GM19240 (cell line): ENCODE measurements around the gene CFP.
A peak's percentile ranks its signal among the peaks of the same experiment; 100 is the strongest.

Experiments used
- DNase-seq: peaks from one replicate; pipeline ENCODE4 v3.0.0; 2011; ENCODE audit warnings: low spot score; ENCODE audit not compliant: insufficient read length

CFP gene

GRCh38 chrX:47638816-47639215, 9.1 kb upstream of the CFP start:
- DNase-seq: no peak

- DNase-seq: no peak
Measured at GRCh38 chrX:47637546-47638195, 7.9 kb upstream of the CFP start.

- DNase-seq: no peak
Measured at GRCh38 chrX:47634871-47635575, 5.3 kb upstream of the CFP start.

GRCh38 chrX:47633689-47634590, 4.2 kb upstream of the CFP start:
- DNase-seq: no peak

GRCh38 chrX:47632666-47633065, 2.9 kb upstream of the CFP start:
- no peak for DNase-seq

- no peak for DNase-seq
Measured at GRCh38 chrX:47631676-47632075, 1.9 kb upstream of the CFP start.

DNA sequence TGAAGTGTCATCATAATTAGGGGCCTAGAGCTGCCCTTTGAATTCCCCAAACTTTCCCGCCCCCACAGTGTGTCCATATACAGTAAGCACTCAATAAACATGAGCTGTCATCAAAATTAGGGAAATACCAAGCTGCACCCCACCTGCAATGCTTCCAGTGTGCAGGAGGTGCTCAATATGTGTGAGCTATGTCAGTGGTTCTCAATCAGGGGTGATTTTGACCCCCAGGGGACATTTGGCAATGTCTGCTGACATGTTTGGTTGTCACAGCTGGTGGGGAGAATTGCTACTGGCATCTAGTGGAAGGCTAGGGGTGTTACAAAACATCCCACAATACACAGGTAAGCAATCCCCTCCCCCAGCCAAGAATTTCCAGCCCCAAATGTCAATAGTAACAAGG, 748 bp downstream of the CFP start:
- DNase-seq: no peak

DNA sequence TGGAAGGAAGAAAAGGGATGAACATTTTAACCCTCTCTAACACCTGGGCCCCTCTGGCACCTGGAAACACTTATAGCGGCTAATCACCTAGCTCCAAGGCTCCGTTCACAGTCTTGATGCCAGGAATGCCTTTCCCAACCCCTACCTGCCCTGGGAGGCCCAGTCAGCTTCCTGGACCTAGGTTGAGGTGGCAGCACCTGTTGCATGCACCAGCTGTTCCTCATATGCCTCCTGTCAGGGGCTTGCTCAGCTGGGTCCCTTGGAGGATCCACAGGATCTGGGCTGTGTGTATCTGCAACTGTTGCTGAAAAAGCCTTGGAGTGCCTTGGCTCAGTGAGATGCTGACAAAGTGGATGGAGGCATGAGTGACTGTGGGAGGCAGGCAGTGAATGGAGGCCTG, 4.4 kb downstream of the CFP start:
- DNase-seq: no peak

DNA sequence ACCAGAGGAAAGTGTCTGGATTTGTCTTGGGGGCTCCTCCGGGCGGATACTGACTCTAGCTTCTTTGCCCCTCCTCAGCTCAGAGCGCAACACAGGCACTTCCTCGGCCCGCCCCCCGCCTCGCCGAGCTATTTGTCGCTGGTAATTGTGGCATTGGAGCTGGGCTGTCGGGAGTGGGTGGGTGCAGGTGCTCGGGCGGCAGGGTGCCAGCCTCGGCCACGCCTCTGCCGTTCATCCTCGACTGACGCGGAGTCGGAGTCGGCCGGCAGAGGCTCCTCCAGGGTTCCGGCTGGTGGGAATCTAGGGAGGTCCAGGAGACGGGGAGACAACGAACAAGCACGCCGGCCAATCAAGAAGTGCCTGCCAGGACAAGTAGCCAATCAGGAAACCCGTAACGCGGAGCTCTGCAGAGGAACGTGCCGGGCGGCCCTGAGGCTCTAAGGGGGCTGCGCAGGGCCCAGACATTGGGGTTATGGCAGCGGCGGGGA, 6.1 kb downstream of the CFP start:
- no peak for DNase-seq

- no peak for DNase-seq
Measured at GRCh38 chrX:47621851-47622250, 7.9 kb downstream of the CFP start.

DNA sequence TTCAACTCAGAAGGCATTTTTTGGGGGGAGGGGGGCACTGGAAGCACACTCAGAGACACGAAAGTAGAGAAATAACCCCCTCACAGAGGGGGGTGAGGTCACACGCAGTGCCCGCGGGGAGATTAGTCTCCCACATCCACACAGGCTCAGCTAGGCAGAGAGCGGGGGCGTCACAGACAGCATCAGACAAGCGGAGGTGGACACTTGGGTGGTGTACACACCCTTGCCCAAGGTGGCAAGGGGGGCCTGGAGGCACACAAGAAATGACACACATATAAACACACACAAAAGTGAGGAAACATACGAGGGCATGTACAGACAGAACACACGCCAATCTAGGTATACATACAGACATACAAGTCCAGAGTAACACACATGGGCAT, 9.4 kb downstream of the CFP start:
- DNase-seq: no peak

- peak; percentile 76 for DNase-seq
Measured at GRCh38 chrX:47619486-47620302, 10.0 kb downstream of the CFP start, which contains the start of gene SYN1. SYN1 (minus strand) TSS chrX:47619857; CDS start chrX:47619728, 129 bp downstream.

DNA sequence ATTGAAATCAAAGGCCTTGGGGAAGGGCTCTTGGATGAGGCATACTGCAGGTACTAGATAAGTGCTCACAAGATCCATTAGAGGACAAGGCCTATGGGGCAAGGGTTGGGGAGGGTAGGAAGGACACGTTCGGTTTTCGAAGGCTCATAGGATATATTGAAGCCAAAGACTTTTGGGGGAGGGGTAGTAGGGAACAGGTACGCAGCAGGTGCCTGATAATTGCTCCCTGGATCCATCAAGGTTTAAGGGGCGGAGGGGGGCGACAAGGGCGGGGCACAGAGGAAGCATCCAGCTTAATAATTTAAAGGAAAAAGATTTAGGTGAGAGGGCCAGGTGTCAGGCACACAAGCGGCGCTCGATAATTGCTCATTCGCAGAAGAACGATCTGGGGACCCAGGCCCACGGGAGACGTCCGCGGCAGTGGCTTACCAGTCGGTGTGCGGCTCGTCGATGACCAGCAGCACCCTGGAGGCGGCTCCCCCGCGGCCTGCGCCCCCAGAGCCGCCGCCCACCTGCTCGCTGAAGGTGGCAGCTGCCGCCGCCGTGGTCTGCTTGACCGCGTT, 10.7 kb downstream of the CFP start:
- DNase-seq: no peak

DNA sequence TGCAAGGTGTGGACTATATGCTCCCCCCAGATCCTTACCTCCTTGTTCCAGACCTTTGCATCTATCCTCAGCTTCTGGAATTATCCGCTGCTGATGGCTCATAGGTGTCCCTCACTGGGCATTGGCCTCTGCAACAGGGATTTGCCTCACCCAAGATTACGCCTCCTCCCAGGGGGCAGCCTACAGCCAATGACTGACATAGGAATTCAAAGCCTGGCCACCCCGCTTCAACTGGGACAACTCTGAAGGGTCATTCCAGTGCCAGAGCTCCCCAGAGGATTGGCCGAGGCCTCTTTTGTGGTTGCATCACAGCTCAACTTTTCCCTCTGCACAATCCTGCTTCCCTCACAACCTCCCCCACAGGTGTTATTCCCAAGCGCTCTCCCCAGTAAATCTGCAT, 15.1 kb downstream of the CFP start:
- DNase-seq: no peak

DNA sequence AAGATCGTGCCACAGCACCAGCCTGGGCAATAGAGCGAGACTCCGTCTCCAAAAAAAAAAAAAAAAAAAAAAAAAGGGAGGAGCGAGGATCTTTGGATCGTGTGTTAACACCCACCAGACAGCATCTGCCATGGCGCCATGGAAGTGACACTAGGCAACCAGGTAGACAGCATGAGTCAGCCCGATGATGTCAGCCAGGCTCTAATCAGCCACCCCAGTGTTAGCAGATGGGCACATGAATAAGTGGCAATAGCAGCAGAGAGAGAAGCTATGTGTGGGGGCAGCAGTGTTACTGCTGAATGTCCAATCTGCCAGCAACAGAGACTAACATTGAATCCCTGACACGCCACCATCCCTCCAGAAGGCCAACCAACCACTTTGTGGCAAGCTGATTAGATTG, 16.6 kb downstream of the CFP start:
- no peak for DNase-seq

- no peak for DNase-seq
Measured at GRCh38 chrX:47612418-47612817, 17.3 kb downstream of the CFP start.

- no peak for DNase-seq
Measured at GRCh38 chrX:47611926-47612325, 17.8 kb downstream of the CFP start.

GRCh38 chrX:47611489-47611888, 18.2 kb downstream of the CFP start:
- DNase-seq: no peak

DNA sequence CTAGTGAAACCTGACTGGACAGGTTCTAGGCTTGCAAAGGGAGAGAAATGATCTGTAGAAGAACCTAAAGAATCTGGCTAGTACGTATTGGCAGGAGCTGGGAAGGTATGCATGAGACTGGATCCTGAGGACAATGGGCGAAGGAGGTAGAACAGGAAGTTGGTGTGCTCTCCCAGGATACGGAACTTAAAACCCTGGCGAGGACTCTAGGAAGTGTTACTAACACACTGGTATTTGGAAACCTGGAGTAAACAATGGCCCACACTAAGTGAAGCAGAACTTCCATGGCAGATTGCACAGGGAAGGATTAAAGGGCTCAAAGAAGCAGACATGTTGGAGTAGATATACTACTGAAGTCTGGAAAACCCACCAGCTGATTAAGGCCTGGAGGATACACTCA, 19.2 kb downstream of the CFP start:
- DNase-seq: no peak

DNA sequence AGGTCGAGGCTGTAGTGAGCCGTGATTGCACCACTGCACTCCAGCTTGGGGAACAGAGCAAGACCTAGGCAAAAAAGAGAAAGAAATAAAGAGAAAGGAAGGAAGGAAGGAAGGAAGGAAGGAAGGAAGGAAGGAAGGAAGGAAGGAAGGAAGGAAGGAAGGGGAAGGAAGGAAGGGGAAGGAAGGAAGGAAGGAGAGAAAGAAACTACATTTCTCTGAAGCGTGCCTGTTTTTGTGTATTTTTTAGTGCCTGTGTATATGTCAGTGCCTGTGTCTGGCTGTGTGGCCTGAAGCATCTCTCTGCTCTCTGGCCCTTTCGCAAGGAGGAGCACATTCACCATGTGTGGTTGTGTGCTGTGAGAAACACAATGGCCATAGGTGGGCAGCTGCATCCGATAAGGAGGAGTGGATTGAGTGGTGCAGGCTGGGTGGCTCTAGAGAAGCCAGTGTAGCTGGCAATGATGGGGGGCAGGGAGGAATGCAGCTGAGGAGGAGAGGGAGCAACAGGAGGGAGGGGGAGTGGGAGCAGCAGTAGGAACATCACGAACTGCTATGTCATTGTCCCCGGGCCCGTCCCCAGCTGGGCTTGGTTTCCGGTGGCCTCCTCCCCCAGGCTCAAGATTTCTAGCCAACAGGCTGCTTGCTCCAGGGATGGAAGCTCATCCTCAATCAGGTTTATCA, 21.5 kb downstream of the CFP start:
- no peak for DNase-seq
